T follicular helper cell (primary cell): ENCODE results near the gene PCP4L1.
A peak's percentile ranks its signal among the peaks of the same experiment; 100 is the strongest.

Experiments
- DNase-seq: peaks from one replicate; pipeline ENCODE4 v3.0.0-alpha.2; 2020; ENCODE audit warnings: low read depth

PCP4L1 gene

DNA sequence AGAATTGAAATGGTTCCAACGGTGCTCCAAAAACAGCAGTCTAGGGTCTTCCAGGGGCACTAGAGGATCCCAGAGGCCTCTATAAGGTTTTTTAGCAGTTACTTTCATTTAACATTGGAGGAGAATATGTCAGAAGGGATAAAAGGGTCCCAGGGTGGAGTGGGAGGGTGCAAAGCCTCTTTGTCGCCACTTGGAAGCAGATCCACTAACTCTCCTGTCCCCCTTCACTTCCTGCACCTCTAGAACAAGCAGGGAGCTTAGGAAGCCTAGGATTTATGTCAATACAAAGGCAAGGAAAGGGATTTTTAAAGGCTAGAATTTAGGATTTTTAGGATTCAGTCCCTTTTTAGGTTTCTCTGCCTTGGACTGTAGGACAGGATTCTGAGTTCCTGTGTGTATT lies 8.3 kb downstream of the PCP4L1 start:
- DNase-seq = no peak

DNA sequence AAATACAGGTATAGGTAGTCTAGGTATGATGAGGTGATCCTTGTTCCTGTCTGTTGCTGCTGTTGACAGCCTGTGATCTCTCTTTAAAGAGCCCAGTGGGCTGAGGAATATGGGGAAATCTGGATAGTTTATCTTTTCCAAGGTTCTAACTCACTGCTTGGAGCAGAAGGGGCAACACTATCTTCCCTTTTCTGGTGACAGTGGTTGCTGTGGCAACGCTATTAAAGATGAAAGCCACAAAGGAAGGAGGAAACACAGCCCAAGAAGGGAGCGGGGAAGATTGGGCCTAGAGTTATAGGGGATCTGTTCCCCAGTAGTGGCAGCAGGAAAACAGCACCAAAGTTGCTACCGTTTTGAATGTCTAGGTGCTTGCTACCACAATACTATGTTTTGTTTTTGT lies 8.8 kb downstream of the PCP4L1 start:
- no peak for DNase-seq

DNA sequence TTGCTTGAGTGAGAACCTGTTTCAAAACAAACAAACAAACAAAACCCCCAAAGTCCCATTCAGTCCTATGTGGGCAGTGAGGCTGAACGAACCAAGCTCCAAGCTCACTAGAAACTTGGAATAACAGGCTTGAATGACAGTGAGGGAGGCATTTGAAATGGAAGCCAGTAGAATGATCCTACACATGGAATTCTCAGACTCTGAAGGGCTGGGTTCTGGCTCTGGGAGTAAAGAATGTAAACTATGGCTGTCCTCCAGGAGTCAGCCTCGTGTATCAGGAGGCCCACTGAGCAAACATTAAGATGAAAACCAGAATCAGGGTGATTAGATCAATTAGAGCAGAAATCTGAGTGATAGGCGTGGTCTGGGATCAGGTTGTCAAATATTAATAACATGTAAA lies 14.9 kb downstream of the PCP4L1 start:
- no peak for DNase-seq

DNA sequence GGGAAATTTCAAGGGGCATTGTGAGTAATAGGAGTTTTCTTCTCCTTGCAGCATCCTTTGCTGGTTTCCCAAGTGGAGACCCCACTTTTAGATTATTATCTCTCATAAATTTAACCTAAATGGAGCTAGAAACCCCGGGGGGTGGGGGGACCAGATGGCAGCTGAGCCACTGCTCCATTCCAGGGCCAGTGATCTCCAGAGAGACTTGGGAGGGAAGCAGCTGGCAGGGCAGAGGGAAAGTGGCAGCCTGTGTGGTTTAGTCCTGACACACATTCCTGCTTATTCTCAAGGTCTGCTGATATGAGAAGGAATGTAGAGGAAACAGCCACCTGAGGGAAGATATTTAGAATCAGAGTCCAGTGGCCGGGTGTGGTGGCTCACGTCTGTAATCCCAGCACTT lies 16.3 kb downstream of the PCP4L1 start:
- DNase-seq = no peak

DNA sequence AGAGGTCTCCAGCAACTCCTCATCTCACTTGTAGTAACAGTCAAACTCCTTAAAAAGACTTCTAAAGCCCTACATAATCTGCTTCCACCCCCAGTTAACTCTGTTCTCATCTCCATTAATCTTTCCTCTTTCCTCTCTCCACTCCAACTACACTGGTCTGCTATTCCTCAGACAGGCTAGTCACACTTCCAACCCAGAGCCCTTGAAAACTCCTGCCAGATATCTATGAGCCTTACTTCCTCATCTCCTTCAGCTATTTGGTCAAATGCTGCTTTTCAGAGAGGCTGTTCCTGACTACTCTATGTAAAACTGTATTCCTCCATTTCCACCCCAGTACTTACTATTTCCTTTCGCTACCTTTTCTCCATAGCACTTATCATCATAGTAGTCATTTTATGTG lies 24.4 kb downstream of the PCP4L1 start:
- DNase-seq = no peak

DNA sequence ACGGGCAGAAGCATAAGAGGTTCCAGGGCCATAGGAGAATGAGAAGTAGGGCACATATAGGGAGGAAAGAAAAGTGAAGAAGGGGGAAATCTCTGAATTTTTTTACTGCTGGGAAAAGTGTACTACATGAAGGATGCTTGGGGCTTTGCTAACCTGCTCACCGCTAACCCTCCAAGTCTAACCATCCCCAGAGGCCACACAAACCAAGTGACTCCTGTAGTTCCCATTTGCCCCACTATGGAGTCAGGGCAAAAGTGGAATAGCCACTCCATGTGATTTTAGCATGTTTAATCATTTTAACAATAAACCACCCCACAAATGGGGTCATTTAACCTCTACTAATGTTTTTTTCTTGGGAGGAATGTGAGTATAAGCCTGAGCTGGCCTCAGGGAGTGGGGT lies 26.6 kb downstream of the PCP4L1 start:
- no peak for DNase-seq

DNA sequence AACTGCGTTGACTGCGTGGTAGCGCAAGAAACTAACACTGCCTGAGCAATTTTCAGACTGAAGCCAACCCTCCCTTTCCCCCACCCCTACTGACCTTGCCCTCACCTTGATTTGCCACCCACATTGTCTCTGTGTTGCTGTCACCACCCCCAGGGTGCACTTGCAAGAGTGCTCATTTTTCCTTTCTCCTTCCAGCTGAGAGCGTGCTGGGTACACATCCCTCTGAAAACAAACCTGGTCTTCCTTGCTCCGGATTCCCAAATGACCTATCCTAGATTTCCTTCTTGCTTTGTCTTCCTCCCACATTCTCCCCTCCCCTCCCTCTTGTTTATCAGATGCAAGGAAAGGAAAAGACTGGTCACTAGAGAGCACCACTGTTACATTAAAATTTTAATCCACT lies 27.0 kb downstream of the PCP4L1 start:
- no peak for DNase-seq

DNA sequence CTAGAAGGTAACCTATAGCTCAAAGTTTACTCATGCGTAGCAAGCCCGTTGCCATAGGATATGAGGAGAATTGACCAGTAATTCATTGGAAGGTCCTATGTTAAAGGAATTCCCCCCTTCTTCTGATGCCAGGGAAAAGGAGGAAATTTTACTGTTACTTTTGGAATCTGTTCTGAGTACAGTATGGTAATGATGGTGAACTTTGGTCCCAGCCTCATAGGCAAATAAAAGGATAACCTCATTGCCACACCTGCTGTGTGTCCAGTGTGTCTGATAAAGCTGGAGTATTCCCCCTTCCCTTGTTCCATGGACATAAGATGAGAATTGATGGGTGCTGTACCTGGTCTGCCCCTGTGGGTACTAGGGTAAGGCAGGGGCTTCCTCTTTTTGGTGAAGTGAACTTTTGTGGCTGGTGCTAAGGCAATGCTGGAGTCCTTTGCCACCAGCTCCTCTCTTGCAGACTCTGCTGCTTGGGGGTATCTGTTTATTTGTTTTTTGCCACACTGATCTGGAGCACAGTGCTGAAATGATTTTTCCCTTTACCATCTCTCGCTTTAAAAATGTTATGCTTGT lies 29.0 kb downstream of the PCP4L1 start:
- no peak for DNase-seq

DNA sequence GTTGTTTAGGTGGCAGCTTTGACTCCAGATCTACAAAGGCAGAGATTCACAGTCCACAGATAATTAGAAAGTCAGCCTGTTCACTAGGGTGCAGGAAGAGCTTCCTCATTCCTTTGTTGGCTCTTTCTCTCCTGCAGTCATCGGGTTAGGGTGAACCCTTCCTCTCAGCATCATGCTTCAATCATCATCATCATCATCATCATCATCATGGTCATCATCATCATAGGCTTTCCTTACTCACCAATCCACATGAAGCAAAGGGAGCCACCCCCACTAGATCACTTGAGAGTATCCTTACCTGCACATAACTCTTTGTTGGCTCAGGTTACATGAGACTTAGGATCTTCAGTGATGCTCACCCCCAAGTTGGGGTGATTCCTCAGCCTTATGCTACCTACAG lies 32.2 kb downstream of the PCP4L1 start:
- no peak for DNase-seq

DNA sequence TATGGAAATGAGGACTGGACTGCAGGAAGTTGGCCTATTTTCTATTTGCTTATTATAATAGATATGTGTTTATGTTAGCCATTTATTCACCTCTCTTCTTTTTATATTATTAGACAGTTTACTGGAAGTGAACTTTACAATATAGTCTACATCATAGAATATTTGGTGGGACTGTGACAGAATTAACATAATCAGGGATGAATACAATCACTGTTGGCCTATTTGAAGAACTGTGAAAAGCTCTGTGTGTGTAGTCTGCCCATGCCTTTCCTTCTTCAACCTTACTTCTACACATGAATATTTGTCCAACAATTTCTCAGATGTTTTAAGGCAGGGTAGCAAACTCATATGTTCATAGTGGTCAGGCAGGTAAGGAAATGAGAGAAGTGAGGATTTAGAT lies 38.9 kb downstream of the PCP4L1 start:
- no peak for DNase-seq

DNA sequence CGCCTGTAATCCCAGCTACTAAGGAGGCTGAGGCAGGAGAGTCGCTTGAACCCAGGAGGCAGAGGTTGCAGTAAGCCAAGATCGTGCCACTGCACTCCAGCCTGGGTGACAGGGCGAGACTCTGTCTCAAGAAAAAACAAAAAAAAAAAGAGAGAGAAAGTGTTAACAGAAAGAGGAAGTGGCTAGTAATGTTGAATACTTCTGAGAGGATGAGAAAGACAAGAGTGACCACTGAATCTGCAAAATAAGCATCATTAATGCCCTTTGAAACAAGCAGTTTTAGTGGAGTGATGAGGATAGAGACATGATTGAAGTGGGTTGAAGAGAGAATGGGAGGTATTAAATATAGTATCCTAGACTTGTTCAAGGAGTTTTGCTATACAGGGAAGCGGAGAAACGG lies 39.6 kb downstream of the PCP4L1 start:
- DNase-seq = no peak

DNA sequence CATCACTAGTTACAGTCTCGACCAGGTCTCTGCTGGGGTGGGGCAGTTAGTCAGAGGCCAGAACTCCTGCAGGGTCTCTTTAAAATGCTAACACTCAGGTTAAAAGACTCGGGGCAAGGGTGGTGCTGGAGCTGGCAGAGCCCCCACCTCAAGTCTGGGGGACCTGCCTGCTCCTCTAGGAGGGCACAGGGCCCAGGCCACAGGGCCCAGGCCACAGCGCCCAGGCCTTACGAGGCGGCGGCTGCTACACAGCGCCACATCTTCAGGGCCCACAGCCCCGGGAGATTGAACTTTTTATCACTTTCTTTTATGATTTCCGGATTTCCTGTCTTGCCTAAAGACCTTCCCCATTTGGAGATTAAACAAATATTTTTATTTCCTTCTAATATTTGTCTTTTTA lies 40.8 kb downstream of the PCP4L1 start:
- no peak for DNase-seq

DNA sequence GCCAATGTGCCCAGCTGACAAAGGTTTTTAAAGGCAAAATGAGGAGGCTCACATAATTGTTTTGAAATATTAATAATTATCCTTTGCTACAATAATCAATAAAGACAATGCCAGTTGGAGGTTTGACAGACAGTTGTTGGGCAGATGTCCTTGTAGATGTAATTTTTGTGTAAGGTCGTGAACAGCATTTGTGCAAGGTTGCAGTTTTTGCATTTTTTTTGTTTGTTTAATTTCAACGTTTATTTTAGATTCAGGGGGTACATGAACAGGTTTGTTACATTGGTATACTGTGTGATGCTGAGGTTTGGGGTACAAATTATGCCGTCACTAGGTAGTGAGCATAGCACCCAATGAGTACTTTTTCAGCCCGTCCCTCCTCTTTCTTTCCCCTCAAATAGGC lies 41.9 kb downstream of the PCP4L1 start:
- no peak for DNase-seq

DNA sequence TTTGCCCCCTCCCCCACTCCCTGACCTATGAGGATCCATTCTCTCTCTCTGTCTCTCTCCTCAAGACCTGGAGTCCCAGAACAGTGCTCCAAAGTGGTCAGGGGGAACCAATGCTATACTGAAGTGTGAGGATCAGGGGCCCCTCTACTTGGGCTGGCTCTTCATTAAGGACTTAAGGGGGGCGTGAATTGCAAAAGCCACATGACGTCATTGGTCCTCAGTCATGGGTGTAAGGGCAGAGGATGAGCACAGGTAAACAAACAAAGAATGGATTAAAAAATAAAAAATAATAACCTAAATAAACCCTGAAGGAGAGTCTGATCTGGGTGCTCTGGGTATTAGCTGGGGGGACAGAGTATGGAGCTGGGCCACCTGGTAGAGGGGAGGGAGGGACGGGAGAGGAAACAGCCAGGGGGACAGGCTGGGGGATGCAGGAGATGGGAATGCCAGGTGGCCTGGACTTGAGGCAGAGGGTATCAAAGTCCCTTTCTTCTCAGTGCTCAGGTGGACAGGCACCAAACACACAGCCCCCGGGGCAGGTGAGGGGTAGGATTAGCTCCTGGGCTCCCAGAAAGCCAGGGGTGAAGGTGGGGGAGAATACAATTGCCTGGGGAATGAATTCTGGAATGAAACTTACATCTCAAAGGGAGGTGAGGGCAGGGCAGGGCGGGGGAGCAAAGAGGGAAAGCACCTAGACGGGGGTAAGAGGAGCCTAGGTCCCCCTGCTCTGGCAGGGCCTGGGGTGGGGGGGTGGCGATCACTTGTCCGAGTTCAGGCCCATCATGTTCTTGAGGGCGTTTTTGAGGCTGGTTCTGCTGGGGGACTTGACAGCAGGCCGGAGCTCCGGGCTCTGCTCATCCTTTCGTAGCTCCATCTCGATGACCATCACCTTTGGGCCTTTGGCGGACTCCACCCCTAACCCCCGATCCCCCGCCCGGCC lies 46.7 kb downstream of the PCP4L1 start:
- no peak for DNase-seq

DNA sequence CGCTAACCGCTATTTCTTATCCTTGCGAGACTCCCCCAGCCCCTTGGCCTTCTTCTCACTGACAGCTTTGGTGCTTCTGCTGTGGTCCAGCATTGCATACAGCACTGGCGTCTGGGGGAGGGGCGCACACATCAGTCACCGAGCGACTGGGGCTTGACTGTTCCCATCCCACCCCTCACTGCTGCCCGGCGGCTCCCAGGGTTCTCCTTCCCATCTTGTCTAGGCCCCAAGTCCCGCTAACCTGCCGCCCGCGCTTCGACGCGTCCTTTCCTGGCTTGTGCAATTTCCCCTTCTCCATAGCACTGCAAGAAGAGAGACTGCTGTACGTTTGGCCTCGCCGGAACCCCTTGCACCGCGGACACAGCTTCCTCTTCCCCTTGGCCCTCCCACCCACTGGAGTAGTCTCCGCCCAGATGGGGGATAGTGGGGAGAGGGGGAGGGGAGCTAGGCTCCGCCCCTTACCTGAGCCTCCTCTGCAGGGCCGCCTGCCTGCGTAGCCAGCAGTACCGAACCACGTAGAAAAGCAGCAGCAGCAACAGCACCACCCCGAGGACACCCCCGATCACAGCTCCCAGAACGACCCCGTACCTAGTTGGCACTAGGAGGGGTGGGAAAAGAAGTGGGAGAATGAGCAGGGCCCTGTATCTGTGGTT lies 47.4 kb downstream of the PCP4L1 start:
- peak; percentile 82 for DNase-seq

DNA sequence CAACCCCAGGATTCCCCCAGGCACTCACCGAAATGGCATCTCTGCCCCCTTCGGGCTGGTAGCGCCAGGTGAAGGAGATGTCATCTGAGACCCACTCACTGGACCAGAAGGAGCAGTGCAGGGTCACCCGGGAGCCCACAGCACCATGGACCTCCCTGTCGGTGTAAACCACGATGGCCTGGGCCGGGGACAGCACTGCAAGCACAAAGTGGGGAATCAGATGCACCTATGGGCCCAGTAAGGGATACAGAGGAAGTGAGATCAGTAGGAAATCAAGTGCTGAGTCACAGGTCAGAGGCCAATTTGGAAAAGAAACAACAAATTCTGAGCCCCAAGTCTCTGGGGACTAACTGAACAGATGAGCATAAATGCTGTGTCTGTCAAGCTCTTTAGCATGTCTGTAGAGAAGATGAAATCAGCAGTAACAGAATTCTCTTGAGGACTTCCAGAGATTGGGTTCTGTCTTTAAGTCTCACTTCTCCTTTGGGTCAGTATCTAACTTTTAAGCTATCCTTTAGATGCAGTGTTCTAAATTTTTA lies 48.8 kb downstream of the PCP4L1 start:
- no peak for DNase-seq

DNA sequence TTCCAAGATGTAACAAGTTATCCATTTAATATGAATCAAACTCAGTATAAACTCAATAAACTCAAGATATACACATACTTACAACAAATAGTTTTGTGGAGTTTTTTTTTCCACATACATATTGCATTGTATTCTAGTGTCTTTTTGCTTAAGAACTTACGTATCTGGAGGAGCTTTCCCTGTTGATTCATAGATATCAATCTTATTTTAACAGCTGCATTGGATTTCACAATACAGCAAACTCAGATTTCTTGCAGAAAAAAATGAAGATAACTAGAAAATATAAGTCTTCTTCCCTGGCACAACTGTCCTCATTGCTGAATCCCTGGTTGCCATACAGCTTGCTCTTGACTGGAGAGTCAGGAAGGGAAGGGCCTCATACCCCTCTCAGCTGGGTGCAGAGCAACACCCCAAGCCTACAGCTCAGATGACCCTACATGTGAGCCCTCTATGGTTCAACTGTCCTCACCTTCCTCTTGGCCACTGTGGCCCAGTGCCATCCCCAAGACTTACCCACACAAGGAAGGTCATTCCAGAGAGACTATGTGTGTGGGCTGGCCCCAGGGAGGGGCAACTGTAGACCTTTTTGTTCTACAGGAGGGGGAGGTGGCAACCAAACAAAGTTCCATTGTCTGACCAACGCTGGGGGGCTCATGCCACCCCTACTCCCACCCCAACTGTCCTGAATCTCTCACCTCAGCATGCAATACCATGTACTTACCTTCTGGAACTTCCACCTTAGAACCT lies 49.5 kb downstream of the PCP4L1 start:
- no peak for DNase-seq

DNA sequence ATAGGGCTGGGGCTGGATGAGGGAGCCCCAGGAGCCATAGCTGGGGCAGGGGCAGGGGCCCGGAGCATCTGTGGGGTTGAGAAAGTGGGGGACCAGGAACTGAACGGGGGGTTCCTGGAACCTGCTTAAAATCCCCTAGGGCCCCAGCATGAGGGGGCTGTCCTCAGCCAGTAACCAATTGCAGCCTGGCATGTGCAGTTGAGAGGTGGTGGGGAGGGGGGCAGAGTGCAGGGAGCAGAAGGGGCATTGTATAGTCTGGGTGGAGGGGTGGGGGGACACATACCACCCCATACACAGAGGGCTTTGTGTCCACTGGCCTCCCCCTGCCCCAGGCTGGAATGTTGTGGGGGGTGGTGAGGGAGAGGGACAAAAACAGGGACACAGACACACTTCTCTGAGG lies 51.3 kb downstream of the PCP4L1 start, which contains the start of gene MPZ:
Gene MPZ, minus strand, starts transcription at position 101 of the 400 bp plus-strand sequence. Its CDS starts 63 bp downstream, at position 38.
- DNase-seq = no peak

DNA sequence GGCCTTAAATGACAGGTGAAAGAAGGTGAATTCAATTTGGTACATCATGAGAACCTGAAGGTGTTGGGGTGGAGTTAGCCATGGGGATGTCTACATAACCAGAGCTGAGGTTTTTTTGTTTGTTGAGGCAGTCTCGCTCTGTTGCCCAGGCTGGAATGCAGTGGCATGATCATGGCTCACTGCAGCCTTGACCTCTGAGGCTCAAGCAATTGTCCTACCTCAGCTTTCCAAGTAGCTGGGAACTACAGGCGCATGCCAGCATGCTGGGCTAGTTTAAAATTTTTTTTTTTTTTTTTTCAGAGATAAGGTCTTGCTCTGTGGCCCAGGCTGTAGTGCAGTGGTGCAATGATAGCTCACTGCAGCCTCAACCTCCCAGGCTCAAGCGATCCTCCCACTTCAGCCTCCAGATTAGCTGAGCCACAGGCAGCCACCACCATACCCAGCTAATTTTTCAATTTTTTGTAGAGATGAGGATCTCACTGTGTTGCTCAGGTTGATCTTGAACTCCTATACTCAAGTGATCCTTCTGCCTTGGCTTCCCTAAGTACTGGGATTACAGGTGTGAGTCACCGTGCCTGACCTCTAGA lies 53.1 kb downstream of the PCP4L1 start:
- no peak for DNase-seq

DNA sequence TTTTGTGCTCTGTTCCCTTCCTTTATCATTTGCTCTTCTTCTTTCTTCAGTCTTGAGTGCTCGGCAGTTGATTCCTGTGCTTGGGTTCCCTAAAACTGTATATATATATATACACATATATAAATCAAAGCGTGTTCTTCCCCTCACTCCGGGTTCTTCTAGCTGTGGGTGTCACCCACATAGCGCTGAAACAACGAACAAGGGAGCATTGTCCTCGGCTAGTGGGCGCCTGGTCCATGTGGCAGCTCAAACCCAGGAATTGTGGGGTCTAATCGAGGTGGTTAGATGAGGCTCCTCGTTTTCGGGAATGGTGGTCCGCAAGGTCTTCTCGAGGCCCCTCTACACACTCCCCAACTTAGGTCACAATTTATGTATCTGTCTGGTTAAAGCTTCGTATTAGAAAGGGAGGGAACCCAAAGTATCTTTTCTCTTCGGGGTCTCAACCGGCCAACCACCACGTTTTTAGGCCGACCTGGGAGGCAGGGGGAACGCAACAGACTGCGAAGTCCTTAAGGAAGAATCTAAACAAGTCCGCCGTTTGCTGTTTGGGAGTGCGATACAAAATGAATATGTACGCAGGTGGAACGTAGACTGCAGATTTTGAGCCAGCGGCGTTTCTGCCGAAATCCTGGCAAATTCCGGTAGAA lies 55.1 kb downstream of the PCP4L1 start:
- DNase-seq = no peak
